HG03342 (cell line): ENCODE data around the gene ELFN2.

Experiments used
- ATAC-seq: cut with Tn5 transposase; IDR thresholded peaks from one replicate; pipeline ENCODE4 v1.9.1; 2021; ENCODE audit warnings: mild to moderate bottlenecking, moderate library complexity; ENCODE audit not compliant: unreplicated experiment

ELFN2 gene

DNA sequence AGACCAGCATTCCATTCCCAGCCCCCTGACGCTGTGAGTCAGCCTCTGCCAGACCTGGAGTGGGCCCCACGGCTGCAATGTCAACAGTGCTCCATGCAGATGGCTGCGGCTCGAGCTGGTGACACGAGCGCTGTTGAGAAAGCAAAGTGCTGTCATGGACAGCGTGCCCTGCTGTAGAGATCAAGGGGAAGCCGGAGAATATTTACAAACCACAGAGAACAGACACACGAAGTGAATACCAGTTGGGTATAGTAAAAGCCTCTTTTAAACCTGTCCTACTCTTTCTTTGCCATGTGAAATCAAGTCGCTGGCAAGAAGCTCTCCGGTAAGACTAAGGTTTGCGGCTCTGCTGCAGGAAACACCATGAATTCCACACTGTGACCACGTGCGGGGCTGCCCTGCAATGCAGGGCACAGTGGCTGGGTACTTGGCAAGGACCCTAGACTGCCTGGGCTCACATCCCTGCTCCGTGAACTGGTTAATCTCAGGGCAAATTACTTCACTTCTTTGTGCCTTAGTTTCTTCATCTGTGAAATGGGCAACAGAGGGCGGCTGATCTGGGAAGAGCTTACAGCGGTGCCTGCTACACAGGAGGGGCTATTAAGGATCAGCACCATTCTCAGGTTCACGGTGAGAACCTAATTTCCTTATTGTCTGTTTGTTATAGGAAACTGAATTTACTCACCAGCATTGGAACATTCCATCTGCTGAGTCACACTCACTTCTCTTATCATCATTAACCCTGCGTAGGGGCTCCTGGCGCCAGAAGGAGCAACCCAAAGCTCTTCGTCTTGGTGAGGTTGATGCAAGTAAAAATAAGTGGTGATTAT is 27.8 kb upstream of the ELFN2 start:
- no peak for ATAC-seq

DNA sequence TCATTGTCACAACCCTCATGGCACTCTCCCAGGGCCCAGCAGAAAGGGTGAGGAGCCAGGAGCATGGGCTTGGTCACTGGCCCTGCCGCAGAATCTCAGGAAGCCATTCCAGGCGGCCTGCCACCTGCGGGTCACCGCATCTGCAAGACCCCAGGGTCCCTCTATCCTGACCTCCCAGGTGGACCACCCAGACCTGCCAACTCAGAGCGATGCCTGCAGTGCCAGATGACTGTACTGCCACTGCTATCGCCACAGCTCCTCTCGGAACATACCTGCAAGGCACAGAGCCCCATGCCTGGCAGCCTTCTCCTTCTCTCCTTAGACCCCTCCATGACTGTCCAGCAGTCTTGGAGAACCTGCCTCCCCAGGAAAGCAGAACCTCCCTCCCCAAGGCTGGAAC is 26.4 kb upstream of the ELFN2 start:
- ATAC-seq = no peak

DNA sequence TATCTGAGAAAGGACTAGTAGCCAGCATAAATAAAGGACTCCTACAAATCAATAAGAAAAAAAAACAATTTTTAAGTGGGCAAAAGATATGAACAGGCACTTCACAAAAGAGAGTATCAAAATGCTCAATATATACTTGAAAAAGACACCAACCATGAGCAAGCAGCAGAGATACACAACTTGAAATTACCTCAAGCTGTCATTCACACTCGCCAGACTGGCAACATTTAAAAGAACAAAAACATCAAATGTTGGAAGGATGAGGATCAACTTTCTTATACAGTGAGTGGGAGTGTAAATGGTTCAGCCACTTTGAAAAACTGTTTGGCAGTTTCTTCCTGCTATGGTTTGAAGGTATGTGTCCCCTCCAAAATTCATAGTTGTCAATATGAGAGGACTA is 23.9 kb upstream of the ELFN2 start:
- ATAC-seq = no peak

DNA sequence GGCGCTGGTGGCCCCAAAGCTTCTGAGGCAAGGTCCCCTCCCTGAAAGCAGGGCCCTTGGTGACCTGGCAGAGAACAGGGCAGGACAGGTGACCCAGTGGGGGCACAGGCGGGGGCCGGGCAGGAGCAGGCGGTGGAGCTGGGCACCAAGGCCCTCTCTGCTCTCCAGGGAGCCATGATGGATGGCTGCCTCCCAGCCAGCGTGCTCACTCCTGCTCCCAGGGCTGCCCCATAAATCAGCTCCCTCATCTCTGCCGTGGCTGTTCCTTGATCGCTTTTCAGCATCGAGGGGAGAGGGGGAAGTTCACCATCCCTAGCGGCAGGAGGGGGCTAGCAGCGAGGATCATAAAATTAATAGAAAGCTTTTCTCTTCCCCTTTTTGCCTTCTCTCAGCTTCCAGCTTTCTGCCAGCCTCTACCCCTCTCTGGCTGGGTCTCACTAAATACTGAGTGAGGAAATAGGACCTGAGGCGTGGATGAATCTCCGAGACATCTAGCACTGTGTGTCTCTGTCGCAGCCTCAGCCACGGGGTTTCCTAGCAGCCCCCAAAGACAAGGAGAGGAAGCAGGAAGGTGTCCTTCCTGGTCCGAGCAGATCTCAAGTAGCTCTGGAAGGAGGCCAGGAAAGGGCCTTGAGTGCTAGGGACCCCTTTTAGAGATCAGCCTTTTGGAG is 22.2 kb upstream of the ELFN2 start:
- ATAC-seq = no peak

DNA sequence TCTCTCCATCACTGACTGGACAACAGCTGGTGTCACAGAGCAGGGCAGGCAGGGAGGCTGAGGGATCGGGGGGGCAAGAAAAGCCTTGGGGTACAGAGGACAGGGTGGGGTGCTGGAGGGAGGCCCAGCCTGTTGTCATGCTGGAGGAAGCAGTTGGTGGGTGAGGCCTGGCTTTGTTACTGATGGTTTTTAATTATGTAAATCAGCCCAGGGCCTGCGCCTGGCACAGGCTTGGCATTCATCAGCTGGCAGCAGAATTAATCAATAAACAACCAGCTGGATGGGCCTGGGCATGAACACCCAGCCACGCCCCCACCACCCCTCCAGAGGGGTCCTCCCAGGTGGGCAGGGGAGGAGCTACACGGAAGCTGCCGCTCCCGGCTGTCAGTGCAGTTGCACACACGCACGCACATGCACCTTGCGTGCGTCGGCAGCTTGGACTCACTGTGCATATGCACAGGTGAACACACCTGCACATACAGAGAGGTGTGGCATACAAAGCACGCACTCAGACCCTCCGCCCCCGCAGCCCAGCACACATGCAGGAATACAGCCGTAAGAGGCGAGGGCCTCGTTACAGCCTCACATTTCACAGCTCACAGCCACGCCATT is 21.3 kb upstream of the ELFN2 start:
- ATAC-seq = no peak

DNA sequence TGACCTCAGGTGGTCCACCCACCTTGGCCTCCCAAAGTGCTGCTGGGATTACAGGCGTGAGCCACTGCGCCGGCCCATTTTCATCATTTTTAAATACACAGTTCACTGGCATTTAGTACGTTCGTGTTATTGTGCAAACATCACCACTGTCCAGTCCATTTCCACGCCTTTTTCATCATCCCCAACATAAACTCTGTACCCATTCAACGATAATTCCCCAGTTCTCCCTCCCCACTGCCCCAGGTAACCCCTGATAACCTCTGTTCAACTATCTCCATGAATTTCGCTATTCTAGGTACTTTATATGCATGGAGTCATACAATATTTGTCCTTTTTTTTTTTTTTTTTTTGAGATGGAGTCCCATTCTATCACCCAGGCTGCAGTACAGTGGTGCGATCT is 18.2 kb upstream of the ELFN2 start:
- ATAC-seq = no peak

DNA sequence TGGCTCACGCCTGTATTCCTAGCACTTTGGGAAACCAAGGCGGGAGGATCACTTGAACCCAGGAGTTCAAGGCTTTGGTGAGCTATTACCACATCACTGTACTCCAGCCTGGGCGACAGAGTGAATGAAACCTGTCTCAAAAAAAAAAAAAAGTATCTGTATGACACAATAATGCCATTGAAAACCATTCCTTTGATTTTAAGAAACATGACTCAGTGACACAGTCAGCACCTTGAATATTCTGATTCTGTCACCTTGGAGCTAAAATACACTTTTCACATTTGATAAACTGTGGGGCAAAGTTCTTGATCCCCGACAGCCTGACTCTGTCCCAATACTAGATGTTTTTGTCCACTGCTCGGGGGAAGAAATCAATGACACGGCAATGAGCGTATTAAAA is 16.7 kb upstream of the ELFN2 start:
- ATAC-seq = no peak

DNA sequence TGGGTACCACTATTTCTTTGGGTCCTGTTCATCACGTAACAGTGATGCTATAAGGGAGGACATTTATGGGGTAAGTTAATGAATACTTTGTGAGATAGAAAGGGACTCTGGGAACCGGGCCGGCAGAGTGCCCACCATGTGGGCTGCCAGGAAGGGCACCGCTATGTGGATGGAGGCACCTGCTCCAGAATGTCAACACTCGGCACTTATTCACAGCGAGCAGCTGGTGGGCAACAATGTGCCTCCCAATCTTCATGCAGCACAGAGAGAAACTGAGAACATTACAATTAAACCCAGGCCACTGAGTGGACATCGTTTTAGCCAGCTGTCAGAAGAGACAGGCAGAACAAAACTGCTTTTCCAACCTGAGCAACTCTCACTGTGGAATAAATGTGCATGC is 15.8 kb upstream of the ELFN2 start:
- no peak for ATAC-seq

DNA sequence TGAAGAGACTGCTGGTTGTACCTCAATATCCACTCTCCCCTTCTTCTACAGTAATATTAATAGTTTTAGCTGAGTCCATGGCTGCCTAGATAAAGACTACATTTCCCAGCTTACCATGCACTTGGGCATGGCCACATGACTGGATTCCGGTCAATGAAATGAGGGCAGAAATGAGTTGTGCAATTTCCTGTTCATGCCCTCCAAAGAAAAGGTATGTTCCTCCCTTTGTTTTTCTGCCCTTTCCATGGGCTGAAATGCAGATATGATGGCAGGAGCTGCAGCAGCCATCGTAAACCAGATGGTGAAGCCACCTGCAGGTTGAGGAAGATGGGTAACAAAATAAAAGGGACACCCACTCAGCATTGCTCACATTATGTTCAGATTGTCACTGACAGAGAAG is 15.3 kb upstream of the ELFN2 start:
- ATAC-seq = no peak

DNA sequence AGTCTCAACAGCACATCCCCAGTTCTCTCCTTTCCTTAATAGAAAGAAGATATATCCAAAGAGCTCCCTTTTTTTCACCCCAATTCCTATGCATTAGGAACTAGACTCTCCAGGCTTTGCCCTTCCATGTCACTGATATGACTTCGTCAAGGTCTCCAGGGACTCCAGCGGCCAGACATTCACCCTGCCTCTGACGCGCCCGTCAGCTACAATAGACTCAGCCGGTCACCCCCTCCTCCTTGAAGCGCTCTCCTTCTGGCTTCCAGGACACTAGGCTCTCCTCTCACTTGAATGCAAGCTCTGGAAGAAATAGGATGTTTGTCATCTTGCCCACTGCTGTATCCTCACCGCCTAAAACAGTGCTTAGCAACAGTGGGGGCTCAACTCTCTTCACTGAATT is 14.9 kb upstream of the ELFN2 start:
- ATAC-seq = no peak

DNA sequence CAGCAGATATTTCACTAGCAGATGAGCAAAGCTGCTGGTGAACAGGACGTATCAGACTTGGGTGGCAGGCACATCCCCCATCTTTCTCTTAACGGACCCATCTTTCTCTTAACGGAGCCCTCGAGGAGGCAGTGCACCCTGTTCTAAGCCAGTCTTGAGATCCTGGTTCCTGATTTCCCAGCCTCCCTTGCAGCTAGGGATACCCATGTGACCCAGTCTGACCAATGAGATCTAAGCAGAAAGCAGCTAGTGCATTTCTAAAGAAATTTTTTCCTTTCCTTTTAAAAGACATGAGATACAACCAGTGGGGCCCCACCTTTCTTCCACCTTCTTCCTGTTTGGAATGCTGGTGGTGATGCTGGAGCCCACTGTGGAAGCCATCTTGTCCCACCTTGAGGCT is 13.6 kb upstream of the ELFN2 start:
- no peak for ATAC-seq

DNA sequence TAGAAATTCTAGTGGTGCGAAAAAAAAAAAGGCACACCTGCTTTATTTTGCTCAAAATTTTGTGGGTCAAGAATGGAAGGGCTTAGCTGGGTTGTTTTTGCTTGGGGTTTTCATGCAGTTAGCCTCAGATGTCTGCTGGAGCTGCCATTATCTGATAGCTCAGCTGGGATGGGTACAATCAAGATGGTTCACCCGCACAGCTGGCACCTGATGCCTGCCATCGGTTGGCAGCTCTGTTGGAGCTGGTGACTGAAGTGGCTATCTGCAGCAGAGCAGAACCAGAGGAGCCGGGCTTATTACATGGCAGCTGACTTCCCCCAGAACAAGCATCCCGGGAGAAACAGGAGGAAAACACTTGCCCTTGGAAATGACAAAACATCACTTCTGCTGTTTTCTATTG is 12.1 kb upstream of the ELFN2 start:
- no peak for ATAC-seq

DNA sequence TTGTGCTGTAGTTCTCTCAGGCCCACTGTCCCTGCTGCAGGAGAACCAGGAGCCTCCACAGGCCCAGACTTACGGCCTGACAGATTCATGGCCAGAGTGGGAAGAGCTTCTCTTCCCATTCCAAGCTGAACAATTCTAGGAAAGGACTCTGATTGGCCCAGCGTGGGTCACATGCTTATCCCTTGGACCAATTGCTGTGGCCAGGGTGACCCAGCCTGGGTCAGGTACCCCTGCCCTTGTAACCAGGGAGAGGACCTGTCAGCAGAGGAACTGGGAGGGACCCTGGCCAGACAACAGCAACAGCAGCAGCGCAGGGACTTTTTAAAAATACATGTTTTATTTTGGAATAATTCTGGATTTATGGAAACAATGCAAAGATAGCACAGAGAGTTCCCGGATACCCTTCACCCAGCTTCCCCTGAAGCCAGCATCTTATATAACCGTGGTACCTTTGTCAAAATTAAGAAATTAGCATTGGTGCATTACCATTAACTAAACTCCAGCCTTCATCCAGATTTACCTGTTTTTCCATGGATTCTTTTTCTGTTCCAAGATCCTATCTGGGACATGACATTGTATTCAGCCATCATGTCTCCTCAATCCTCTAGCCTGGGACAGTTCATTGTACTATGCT is 8.8 kb upstream of the ELFN2 start:
- no peak for ATAC-seq

DNA sequence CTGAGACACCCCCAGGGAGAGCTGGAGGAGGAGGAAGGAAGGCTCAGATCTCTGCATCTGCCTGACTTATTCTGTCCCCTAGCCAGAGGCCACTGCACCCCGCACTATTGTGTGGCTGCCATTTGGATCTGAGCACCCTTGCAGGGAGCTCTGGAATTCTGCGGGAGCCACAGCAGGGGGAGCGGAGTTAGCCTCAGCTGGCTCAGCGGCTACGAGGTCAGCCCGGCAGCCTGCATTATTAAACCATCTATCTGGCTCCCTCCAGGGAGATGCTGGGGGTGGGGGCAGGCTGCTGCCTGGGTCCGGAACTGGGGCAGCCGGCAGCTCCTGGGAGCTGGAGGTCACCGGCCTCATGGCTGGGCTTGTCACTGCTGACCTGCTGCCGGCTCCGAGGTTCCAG is 6.5 kb upstream of the ELFN2 start:
- no peak for ATAC-seq

DNA sequence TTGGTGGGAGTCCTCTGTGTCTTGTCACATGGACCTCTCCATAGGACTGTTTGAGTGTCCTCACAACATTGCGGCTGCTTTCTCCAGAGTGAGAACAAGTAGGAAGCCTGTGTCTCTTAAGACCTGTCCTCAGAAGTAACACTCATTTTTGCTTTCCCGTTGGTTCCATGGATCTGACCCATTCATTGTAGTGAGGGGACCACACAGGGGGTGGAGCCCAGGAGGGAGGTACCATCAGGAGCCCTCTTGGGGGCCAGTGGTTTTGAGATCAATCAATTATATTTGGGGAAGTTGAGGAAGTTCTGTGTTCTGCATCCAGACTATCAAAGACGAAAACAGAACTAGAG is 5.4 kb upstream of the ELFN2 start:
- ATAC-seq = no peak

DNA sequence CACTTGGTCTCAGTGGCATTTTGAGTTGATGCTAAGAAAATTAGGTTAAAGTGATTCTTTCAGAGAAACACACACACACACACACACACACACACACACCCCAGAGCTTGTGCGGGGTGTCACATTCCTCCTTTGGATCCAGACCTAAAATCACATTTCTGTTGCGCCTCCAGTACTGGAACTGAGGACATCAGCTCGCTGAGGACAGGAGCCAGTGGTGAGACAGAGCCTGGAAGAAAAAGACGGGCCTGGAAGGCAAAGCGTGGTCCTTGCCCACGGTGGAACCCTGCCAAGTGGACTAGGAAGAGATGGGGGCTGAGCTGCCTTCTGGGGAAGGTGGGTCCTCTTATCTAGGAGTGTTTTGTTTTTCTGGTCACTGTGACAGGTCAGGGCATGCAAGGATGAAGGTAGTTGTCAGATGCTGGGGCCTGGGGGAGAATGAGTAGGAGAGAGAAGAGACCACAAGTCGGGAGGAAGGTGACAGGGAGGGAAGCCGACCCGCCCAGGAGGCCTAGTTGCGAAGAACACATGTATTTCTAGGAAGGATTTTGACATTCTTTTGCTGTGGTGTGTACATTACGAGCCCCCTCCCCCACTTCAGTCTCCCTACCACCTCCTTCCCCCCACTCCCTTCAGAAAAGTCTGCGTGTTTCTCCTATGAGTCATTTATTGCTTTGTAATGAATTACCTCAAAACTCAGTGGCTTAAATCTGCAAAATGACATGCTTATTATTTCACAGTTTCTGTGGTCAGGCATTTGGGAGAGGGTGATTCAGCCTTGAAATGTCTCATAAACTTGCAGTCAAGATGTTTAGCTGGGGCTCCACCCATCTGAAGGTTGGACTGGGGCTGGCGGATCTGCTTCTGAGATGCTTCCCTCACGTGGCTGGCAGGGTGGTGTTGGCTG is 4.8 kb upstream of the ELFN2 start:
- ATAC-seq = no peak

DNA sequence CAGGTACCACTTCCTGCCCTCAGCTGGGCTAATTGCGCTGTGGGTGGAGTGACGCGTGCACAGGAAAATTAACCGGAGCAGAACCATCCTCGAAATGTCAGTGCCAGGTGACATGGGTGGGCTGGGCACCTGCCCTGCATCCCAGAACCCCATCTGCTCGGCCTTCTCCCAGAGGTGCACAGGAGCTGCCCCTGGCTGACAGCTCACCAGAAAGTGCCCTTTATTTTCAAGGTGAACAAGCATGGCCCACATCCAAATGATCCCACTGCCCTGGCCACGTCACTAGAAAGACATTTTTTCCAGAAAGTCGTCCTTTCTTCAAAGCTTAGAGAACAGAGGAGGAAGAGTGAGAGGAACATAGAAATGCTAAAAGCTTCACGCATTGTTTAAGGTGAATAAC is 4.1 kb upstream of the ELFN2 start:
- ATAC-seq = no peak

DNA sequence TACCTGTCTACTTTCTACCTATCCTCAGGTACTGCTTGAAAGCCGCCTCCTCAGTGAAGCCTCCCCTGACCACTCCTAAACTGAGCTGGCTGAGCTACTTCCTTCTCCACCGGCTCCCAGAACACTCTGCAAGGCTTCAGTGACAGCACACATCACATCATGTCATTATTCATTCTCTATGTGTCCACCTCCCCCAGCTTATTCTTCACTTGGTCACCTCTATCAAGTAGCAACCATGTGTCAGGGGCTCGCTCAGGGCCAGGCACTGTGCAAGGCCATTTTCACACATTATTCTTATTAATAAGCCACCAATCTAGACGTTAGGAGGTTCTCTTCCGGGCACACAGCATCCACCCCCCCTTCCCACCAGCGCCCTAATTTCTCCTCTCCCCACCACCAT is 3.7 kb upstream of the ELFN2 start:
- no peak for ATAC-seq

DNA sequence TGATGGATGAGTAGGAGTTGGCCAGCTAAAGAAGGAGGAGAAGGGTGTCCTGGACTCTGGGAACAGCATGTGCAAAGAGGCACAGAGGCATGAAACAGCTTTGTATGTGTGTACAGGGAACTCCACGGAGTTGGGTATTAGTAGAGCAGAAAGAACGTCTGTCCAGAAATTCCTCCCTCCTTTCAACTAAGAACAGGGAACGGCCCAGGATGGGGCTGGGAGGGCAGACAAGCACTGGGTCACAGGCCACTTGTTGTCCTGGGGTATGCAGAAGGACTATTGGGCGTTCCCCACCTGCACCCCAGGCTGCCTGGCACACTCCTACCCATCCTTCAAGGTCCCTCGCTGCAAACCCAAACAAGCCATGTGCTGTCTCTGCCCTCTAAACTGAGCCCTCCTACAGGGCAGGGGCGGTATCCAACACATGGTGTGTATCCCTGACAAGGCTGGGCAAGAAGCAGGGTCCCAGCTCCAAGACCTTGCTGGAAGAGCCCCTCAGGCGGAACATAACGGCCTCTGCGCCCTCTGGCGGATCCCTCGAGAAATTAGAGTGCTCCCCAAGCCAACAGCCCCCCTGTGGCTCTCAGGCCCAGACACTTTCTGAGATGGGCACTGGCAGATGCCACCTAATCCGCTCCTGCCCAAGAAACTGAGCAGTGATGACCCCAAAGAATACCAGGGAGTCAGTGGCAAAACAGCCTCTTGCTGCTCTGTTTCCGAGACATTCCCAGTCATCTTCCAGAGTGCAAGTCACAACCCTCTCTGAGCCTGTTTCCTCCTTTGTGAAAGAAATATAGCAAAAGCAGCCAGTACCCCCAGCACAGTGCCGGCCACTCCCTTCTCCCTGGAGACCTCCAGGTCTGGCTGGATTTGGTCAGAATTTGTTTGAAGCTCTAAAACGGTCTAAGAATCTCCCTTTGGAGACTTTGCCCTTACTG is 1.6 kb upstream of the ELFN2 start:
- no peak for ATAC-seq
